ENCODE results near the gene UBE2E2.

Gene UBE2E2

DNA sequence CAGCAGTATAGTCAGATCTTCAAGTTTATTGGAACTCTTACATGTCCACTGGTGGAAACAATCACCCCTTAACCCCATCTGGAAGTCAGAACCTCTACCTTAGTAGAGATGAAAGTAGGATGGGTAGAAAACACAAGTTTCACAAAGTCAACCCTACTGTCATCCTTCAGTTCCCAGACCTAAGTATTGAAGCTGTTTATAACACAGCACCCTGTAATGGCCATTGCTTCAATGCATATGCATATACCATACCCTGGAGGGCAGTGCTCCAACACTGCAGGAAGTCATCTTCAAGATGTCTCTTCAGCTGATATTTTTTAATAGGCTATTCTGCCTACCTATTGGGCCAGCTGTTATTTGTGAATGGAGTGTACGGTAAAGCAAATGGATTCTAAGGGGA is 241.3 kb downstream of the UBE2E2 start:
- Histone ChIP-seq H3K36me3 (ENCODE audit: control insufficient read depth in 2 of 2, insufficient read depth in 2 of 2, low read length in 2 of 2) (no peaks in the 10 kb centered on the region), H3K27ac (ENCODE audit: low read depth in 2 of 2, low read length in 2 of 2) (no peak overlapping the region), H3K9me3 (ENCODE audit: control insufficient read depth in 2 of 2, low read length in 2 of 2) (no peaks in the 10 kb centered on the region), H3K4me1 (ENCODE audit: control insufficient read depth in 2 of 2, insufficient read depth in 2 of 2, low read length in 2 of 2) (peaks cover 0 to 3% of the 10 kb centered on the region in 2 donors), H3K27me3 (ENCODE audit: control insufficient read depth in 2 of 2, insufficient read depth in 2 of 2, low read length in 2 of 2) (no peaks in the 10 kb centered on the region), H3K4me3 (ENCODE audit: low read length in 2 of 2) (no peak overlapping the region), H3K9ac (ENCODE audit: low read depth in 1 of 2, low read length in 2 of 2) (no peak overlapping the region)

DNA sequence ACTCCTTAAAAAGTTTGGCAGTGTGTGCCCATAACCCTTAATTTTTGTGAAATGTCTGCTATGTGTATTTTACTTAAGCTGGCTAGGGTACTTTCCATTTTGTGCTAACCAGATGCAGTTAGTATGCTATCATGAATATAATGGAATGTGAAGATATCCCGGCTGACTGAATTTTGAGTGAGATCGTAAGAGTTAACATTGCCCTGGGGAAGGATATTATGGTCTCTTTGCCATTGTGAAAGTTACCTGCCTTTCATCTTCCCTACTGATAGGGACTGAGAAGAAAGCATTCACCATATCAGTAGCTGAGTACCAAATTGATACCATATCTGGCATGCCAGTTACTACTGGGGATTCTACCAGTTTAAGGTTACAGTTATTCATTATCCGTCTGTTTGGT is 243.2 kb downstream of the UBE2E2 start:
- H3K9me3 ChIP-seq (ENCODE audit: control insufficient read depth in 2 of 2, low read length in 2 of 2) = no peaks in the 10 kb centered on the region
- no peak overlapping the region for H3K4me3 ChIP-seq (ENCODE audit: low read length in 2 of 2)
- H3K9ac ChIP-seq (ENCODE audit: low read depth in 1 of 2, low read length in 2 of 2) = no peak overlapping the region
- no peaks in the 10 kb centered on the region for H3K36me3 ChIP-seq (ENCODE audit: control insufficient read depth in 2 of 2, insufficient read depth in 2 of 2, low read length in 2 of 2)
- no peaks in the 10 kb centered on the region for H3K27me3 ChIP-seq (ENCODE audit: control insufficient read depth in 2 of 2, insufficient read depth in 2 of 2, low read length in 2 of 2)
- no peak overlapping the region for H3K27ac ChIP-seq (ENCODE audit: low read depth in 2 of 2, low read length in 2 of 2)
- peaks cover 0 to 3% of the 10 kb centered on the region in 2 donors for H3K4me1 ChIP-seq (ENCODE audit: control insufficient read depth in 2 of 2, insufficient read depth in 2 of 2, low read length in 2 of 2)

DNA sequence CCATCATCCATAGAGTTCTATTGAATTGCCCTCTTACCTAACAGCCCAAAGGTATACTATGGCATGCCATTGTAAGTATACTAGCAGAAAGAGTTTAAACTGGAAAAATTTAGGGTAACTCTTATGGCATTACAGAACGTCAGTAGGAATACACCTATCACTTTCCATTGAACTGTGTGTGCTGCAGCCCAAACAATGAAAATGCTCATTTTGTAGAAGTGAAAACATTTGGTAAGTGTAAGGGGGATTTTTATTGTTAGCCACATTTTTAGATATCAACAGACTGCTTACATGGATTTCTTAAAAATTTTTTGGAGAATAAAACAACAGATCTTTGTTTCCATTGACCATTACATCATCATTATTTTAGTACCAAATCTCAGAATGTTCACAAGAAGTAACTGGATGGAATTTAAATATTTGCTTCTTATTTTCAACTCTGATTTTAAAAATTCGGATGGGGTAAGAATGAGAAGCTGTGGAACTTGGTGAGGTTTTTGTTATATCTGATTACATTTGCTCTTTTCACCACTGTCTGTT is 245.9 kb downstream of the UBE2E2 start:
- Histone ChIP-seq H3K27ac (ENCODE audit: low read depth in 2 of 2, low read length in 2 of 2) (no peak overlapping the region), H3K4me1 (ENCODE audit: control insufficient read depth in 2 of 2, insufficient read depth in 2 of 2, low read length in 2 of 2) (no peaks in the 10 kb centered on the region), H3K9ac (ENCODE audit: low read depth in 1 of 2, low read length in 2 of 2) (no peak overlapping the region), H3K27me3 (ENCODE audit: control insufficient read depth in 2 of 2, insufficient read depth in 2 of 2, low read length in 2 of 2) (no peaks in the 10 kb centered on the region), H3K9me3 (ENCODE audit: control insufficient read depth in 2 of 2, low read length in 2 of 2) (no peaks in the 10 kb centered on the region), H3K4me3 (ENCODE audit: low read length in 2 of 2) (no peak overlapping the region), H3K36me3 (ENCODE audit: control insufficient read depth in 2 of 2, insufficient read depth in 2 of 2, low read length in 2 of 2) (no peaks in the 10 kb centered on the region)

DNA sequence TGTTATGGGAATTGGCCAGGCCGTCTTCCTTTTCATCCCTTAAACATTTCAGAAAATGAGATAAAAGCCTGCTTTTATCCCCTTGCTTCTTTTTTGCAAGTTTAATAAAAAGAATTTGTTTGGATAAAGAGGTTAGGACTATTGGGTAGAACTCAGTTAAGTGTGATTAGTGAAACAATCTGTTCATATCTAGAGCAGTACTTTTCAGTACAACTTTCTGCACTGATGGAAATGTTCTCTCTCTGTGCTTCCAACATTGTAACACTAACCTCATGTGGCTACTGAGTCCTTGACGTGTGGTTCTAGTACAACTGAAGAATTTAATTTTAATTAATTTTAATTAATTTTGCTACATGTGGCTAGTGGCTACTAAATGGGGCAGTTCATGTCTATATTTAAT is 246.9 kb downstream of the UBE2E2 start:
- Histone ChIP-seq H3K27ac (ENCODE audit: low read depth in 2 of 2, low read length in 2 of 2) (no peak overlapping the region), H3K9me3 (ENCODE audit: control insufficient read depth in 2 of 2, low read length in 2 of 2) (no peaks in the 10 kb centered on the region), H3K4me3 (ENCODE audit: low read length in 2 of 2) (no peak overlapping the region), H3K9ac (ENCODE audit: low read depth in 1 of 2, low read length in 2 of 2) (no peak overlapping the region), H3K36me3 (ENCODE audit: control insufficient read depth in 2 of 2, insufficient read depth in 2 of 2, low read length in 2 of 2) (no peaks in the 10 kb centered on the region), H3K27me3 (ENCODE audit: control insufficient read depth in 2 of 2, insufficient read depth in 2 of 2, low read length in 2 of 2) (no peaks in the 10 kb centered on the region), H3K4me1 (ENCODE audit: control insufficient read depth in 2 of 2, insufficient read depth in 2 of 2, low read length in 2 of 2) (no peaks in the 10 kb centered on the region)

DNA sequence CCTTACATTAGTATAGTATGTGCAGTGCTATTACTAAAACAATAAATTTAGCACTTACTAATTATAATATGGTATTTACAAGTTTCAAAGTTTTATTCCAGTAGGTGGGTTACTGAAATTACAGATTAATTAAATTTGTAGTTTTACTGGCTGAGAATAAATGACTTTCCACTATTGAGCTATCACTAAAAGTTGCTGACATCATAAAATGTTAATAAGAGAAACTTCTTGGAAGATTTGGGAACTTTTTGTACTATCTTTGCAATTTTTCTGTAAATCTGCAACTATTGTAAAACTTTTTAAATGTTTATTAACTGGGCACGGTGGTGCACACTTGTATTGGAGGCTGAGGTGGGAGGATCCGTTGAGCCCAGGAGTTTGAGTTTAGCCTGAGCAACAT is 247.7 kb downstream of the UBE2E2 start:
- no peaks in the 10 kb centered on the region for H3K4me1 ChIP-seq (ENCODE audit: control insufficient read depth in 2 of 2, insufficient read depth in 2 of 2, low read length in 2 of 2)
- H3K36me3 ChIP-seq (ENCODE audit: control insufficient read depth in 2 of 2, insufficient read depth in 2 of 2, low read length in 2 of 2) = no peaks in the 10 kb centered on the region
- no peak overlapping the region for H3K4me3 ChIP-seq (ENCODE audit: low read length in 2 of 2)
- H3K9ac ChIP-seq (ENCODE audit: low read depth in 1 of 2, low read length in 2 of 2) = no peak overlapping the region
- no peaks in the 10 kb centered on the region for H3K27me3 ChIP-seq (ENCODE audit: control insufficient read depth in 2 of 2, insufficient read depth in 2 of 2, low read length in 2 of 2)
- no peaks in the 10 kb centered on the region for H3K9me3 ChIP-seq (ENCODE audit: control insufficient read depth in 2 of 2, low read length in 2 of 2)
- no peak overlapping the region for H3K27ac ChIP-seq (ENCODE audit: low read depth in 2 of 2, low read length in 2 of 2)

DNA sequence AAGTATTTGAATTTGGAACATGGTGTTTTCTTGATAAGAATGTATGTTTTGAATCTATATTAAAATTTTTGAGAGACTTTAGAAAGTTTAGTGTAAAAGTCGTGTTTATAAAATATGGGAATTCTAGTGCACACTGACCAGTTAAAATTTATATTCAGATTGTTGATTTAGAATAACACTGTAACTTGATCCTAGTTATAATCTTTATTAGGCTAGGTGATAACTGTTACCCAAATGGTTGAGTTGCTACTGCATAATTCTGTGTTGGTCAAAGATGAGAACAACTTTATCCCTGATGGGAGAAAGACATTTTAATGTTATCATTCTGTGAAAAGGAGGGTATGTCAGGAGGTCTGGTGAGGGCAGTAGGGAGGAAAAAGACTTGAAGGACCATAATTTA is 249.3 kb downstream of the UBE2E2 start:
- H3K27ac ChIP-seq (ENCODE audit: low read depth in 2 of 2, low read length in 2 of 2) = no peak overlapping the region
- no peak overlapping the region for H3K9ac ChIP-seq (ENCODE audit: low read depth in 1 of 2, low read length in 2 of 2)
- H3K4me3 ChIP-seq (ENCODE audit: low read length in 2 of 2) = no peak overlapping the region
- no peaks in the 10 kb centered on the region for H3K27me3 ChIP-seq (ENCODE audit: control insufficient read depth in 2 of 2, insufficient read depth in 2 of 2, low read length in 2 of 2)
- no peaks in the 10 kb centered on the region for H3K36me3 ChIP-seq (ENCODE audit: control insufficient read depth in 2 of 2, insufficient read depth in 2 of 2, low read length in 2 of 2)
- no peaks in the 10 kb centered on the region for H3K4me1 ChIP-seq (ENCODE audit: control insufficient read depth in 2 of 2, insufficient read depth in 2 of 2, low read length in 2 of 2)
- H3K9me3 ChIP-seq (ENCODE audit: control insufficient read depth in 2 of 2, low read length in 2 of 2) = no peaks in the 10 kb centered on the region

DNA sequence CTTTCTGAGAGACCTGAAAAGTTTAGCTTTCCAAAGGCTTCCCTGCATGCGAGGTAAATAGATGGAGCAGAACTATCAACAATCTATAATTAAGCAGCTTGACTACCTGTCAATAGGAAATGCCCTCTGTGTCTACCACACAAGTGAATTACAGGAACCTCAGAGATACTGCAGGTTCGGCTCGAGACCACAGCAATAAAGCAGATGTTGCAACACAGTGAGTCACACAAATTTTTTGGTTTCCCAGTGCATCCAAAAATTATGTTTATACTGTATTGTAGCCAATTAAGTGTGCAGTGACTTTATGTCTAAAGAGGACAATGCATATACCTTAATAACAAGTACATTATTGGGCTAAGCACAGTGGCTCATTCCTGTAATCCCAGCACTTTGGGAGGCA is 252.0 kb downstream of the UBE2E2 start:
- no peak overlapping the region for H3K27ac ChIP-seq (ENCODE audit: low read depth in 2 of 2, low read length in 2 of 2)
- no peaks in the 10 kb centered on the region for H3K4me1 ChIP-seq (ENCODE audit: control insufficient read depth in 2 of 2, insufficient read depth in 2 of 2, low read length in 2 of 2)
- no peaks in the 10 kb centered on the region for H3K27me3 ChIP-seq (ENCODE audit: control insufficient read depth in 2 of 2, insufficient read depth in 2 of 2, low read length in 2 of 2)
- no peak overlapping the region for H3K4me3 ChIP-seq (ENCODE audit: low read length in 2 of 2)
- H3K36me3 ChIP-seq (ENCODE audit: control insufficient read depth in 2 of 2, insufficient read depth in 2 of 2, low read length in 2 of 2) = no peaks in the 10 kb centered on the region
- H3K9me3 ChIP-seq (ENCODE audit: control insufficient read depth in 2 of 2, low read length in 2 of 2) = no peaks in the 10 kb centered on the region
- no peak overlapping the region for H3K9ac ChIP-seq (ENCODE audit: low read depth in 1 of 2, low read length in 2 of 2)

DNA sequence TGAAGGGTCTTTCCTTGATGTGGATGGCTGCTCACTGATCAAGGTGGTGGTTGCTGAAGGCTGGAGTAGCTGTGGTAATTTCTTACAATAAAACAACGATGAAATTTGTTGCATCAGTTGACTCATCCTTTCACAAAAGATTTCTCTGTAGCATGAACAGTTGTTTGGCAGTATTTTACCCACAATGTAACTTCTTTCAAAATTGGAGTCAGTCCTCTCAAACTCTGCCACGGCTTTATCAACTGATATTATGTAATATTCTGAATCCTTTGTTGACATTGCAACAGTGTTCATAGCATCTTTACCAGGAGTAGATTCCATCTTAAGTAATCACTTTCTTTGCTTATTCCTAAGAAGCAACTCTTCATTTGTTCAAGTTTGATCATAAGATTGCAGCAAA is 252.6 kb downstream of the UBE2E2 start:
- Histone ChIP-seq H3K27ac (ENCODE audit: low read depth in 2 of 2, low read length in 2 of 2) (no peak overlapping the region), H3K27me3 (ENCODE audit: control insufficient read depth in 2 of 2, insufficient read depth in 2 of 2, low read length in 2 of 2) (no peaks in the 10 kb centered on the region), H3K4me3 (ENCODE audit: low read length in 2 of 2) (no peak overlapping the region), H3K36me3 (ENCODE audit: control insufficient read depth in 2 of 2, insufficient read depth in 2 of 2, low read length in 2 of 2) (no peaks in the 10 kb centered on the region), H3K4me1 (ENCODE audit: control insufficient read depth in 2 of 2, insufficient read depth in 2 of 2, low read length in 2 of 2) (no peaks in the 10 kb centered on the region), H3K9me3 (ENCODE audit: control insufficient read depth in 2 of 2, low read length in 2 of 2) (no peaks in the 10 kb centered on the region), H3K9ac (ENCODE audit: low read depth in 1 of 2, low read length in 2 of 2) (no peak overlapping the region)

DNA sequence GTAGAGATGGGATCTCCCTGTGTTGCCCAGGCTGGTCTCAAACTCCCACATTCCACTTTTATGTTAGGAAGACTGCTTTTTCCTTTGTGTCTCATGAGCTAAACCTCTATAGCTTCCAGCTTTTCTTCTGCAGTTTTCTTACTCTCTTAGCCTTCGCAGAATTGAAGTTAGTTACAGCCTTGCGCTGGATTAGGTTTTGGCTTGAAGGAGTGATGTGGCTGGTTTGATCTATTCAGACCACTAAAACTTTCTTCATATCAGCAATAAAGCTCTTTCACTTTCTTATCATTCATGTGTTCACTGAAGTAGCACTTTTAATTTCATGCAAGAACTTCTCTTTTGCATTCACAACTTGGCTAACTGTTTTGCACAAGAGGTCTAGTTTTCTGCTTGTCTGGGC is 254.6 kb downstream of the UBE2E2 start:
- H3K36me3 ChIP-seq (ENCODE audit: control insufficient read depth in 2 of 2, insufficient read depth in 2 of 2, low read length in 2 of 2) = no peaks in the 10 kb centered on the region
- no peaks in the 10 kb centered on the region for H3K4me1 ChIP-seq (ENCODE audit: control insufficient read depth in 2 of 2, insufficient read depth in 2 of 2, low read length in 2 of 2)
- H3K9me3 ChIP-seq (ENCODE audit: control insufficient read depth in 2 of 2, low read length in 2 of 2) = no peaks in the 10 kb centered on the region
- no peak overlapping the region for H3K4me3 ChIP-seq (ENCODE audit: low read length in 2 of 2)
- H3K27me3 ChIP-seq (ENCODE audit: control insufficient read depth in 2 of 2, insufficient read depth in 2 of 2, low read length in 2 of 2) = no peaks in the 10 kb centered on the region
- H3K27ac ChIP-seq (ENCODE audit: low read depth in 2 of 2, low read length in 2 of 2) = no peak overlapping the region
- no peak overlapping the region for H3K9ac ChIP-seq (ENCODE audit: low read depth in 1 of 2, low read length in 2 of 2)

DNA sequence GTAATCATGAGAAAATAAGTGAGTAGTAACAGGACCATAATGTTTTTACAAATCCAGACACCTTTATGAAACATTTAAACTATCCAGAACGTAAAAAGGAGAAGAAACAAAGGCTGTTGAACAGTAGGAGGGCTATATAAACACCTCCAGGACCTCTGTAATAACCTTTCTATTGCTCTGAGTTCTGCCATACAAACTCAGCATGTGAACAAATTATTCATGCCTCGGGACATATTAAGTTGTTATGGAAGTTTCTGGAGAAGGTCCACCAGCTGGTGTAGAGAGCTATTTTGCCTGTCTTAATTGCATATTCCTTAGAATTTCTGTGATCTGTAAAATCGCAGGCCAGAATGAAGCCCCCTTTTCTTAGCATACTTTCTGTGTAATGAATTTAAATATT is 256.3 kb downstream of the UBE2E2 start:
- no peak overlapping the region for H3K9ac ChIP-seq (ENCODE audit: low read depth in 1 of 2, low read length in 2 of 2)
- H3K4me1 ChIP-seq (ENCODE audit: control insufficient read depth in 2 of 2, insufficient read depth in 2 of 2, low read length in 2 of 2) = no peaks in the 10 kb centered on the region
- H3K27me3 ChIP-seq (ENCODE audit: control insufficient read depth in 2 of 2, insufficient read depth in 2 of 2, low read length in 2 of 2) = no peaks in the 10 kb centered on the region
- H3K36me3 ChIP-seq (ENCODE audit: control insufficient read depth in 2 of 2, insufficient read depth in 2 of 2, low read length in 2 of 2) = no peaks in the 10 kb centered on the region
- H3K9me3 ChIP-seq (ENCODE audit: control insufficient read depth in 2 of 2, low read length in 2 of 2) = no peaks in the 10 kb centered on the region
- no peak overlapping the region for H3K27ac ChIP-seq (ENCODE audit: low read depth in 2 of 2, low read length in 2 of 2)
- no peak overlapping the region for H3K4me3 ChIP-seq (ENCODE audit: low read length in 2 of 2)
